GM18873 (cell line): ENCODE results near the gene SPIB.
"Not testable (repeated sequence)": the region's sequence is repeated elsewhere in the genome, so short reads cannot be mapped to it uniquely, and the experiment has no call there.

ENCODE experiments used
- ATAC-seq: cut with Tn5 transposase; IDR thresholded peaks from one replicate; pipeline ENCODE4 v1.9.1; 2021; ENCODE audit warnings: mild to moderate bottlenecking, moderate library complexity, moderate number of reproducible peaks; ENCODE audit not compliant: unreplicated experiment, low FRiP score

SPIB gene

GRCh38 chr19:50435221-50435620, 16.5 kb downstream of the SPIB start:
- no peak for ATAC-seq

DNA sequence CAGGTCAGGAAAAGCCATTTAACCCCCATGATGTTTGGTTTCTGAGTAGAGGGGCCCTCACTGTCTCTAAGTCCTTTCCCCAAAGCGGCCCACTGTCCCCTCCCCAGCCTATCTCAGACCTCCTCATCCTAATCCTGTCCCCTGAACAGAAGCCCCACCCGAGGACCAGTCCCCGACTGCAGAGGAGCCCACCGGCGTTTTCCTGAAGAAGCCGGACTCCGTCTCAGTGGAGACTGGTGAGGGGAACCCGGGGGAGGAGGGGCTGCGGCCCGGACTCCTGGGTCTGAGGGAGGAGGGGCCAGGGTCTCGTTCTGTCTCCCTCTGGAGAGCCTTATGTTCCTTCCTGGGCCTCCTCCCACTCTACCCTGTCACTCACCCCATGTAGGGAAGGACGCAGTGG, 16.9 kb downstream of the SPIB start:
- no peak for ATAC-seq

DNA sequence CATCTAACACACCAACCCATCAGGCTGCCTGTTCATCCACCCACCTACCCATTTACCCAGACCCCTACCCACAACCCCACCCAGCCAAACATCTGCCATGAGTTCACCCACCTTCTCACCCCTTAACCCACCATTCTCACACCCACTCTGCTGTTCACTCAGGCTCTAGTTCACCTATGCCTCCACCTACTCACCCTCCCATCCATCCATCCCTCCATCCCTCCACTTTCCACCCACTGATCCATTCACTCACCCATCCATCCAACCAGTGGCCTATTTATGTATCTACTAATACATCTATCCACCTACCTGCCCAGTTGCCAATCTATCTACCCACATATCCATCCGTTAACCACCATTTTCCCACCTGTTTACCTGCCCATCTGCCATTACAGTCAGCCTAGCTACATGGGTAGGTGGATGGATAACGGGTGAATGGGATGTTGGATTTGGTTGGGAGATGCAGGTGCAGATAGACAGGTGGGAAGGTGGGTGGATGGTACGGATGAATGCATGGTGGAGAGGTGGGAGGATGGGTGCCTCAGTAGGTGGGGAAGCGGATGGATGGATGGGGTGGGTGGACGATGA, 19.2 kb downstream of the SPIB start:
- ATAC-seq, result no peak

DNA sequence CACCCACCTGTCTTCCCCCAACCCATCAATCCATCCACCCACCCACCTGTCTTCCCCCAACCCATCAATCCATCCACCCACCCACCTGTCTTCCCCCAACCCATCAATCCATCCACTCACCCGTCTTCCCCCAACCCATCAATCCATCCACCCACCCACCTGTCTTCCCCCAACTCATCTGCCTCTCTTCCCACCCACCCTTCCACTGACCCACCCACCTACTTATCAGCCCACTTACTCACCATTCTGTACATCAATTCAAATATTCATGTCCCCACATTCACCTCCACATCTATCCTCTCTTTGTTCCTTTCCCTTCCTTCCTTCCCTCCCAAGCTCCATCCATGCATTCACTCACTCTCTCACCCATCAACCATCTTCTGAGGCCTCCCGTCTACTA, 20.4 kb downstream of the SPIB start:
- ATAC-seq, result not testable (repeated sequence)

DNA sequence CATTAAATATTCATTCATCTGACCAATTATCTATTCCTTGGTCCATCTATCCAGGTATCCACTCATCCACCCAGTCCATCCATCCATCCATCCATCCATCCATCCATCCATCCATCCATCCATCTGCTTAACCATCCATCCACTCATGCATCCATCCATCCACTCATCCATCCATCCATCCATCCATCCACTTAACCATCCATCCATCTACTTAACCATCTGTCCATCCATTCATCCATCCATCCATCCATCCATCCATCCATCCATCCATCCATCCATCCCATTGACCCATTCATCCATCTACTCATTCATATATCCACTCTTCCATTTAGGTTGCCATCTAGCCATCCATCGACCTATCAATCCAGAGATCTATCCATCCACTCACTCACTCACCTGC, 25.3 kb downstream of the SPIB start:
- ATAC-seq, result no peak

DNA sequence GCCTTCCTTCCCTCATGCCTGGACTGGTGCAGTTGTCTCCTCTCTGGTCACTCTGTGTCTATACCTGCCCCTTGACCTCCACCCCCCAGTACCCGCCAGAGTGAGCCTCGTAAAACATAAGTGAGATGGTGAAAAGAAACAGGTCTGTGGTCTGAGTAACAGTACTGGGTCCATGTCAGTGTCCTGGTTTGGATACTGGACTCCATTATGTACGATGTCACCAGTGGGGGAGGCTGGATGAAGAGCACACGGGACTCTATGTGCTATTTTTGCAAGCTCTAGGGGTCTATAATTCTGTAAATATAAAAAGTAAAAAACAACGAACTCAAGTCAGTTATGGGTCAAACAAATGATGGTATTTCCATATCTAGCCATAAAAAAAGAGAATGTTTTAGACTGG, 28.3 kb downstream of the SPIB start:
- ATAC-seq, result no peak

DNA sequence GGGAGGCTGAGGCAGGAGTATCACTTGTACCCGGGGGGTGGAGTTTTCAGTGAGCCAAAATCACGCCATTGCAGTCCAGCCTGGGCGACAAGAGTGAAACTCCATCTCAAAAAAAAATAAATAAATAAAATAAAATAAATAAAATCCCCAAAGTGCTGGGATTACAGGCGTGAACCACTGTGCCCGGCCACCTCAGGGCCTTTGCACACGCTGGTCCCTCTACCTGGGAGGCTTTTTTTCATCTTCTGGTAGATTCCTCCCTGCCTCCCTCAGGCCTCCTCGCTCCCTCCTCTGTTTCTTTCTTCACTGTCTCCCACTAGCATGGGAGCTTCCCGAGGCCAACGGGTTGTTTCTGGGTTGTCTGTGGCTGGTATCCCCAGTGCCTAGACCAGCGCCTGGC, 29.0 kb downstream of the SPIB start:
- no peak for ATAC-seq

DNA sequence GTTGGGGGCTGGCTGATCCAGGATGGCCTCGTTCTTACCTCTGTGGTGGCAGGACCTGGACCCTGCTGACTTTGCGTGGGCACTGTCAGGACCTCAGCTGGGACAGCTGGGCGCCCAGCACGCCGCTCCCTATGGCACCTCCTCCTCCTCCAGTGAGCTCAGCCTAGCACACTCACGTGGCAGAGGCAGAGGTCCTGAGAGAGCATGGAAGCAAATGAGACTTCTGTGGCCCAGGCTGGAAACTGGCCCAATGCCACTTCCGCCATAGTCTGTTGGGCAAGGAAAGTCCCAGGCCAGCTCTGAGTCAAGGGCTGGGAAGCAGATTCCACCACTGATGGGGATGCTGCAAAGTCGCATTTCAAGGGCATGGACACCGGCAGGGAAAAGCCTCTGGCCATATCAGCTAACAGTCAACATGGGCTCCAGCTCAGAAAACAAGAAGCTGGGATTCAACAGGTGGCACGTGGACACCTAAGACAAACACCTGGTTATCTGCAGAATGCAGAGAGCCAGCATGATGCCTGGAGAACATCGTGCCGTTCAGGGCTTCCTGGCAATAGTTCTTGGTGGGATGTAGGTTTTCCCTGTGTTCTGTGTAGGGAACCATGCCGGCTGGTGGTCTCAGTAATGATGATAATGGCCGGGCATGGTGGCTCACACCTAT, 30.6 kb downstream of the SPIB start:
- ATAC-seq, result no peak

DNA sequence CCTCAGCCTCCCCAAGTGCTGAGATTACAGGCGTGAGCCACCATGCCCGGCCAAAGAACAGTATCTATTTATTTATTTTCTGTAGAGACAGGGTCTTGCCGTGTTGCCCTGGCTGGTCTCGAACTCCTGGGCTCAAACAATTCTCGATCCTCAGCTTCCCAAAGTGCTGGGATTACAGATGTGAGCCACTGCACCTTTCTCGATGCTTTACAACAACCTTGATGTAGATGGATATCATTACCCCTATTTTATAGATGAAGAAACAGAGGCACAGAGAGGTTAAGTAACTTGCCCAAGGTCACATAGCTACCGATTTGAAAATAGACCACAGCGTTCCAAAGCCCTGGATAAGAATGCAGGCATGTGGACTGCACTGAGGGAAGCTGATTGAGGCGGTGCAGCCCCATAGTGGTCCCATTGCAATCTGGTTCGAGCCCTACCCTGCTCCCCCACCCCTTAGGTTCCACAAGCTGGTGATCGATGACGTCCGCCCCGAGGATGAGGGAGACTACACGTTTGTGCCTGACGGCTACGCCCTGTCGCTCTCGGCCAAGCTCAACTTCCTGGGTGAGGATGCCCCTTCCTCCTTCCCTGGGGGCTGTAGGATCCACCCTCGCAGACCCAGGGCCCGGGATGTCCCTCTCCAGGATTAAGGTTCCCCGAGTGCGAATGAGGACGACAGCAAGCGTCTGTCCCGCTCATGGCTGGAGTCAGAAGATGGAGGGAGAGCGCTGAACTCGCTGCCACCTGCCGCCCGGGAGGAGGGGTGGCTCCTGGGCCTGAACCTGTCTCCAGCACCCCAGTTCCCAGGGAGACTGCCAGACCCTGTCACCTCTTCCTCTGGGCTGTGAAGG, 31.9 kb downstream of the SPIB start:
- no peak for ATAC-seq

- ATAC-seq, result no peak
Measured at GRCh38 chr19:50451223-50451534, 32.4 kb downstream of the SPIB start.

DNA sequence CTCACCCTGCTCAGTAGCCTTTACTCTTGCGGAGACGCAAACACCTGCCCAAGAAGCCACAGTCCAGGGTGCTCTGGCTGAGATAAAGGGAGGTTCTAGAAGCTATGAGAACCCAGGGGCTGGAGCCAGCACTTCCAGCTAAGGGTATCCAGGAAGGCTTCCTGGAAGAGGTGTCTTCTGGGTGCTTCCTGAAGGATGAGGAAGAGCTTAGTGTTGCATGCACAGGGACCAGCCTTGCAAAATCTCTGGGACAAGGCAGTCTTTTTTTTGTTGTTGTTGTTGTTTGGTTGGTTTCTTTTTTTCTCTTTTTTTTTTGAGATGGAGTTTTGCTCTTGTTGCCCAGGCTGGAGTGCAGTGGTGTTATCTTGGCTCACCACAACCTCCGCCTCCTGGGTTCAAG, 34.5 kb downstream of the SPIB start:
- ATAC-seq, result no peak

GRCh38 chr19:50455992-50456391, 37.3 kb downstream of the SPIB start:
- ATAC-seq, result no peak

- no peak for ATAC-seq
Measured at GRCh38 chr19:50457300-50457699, 38.6 kb downstream of the SPIB start.

- no peak for ATAC-seq
Measured at GRCh38 chr19:50458396-50459066, 39.8 kb downstream of the SPIB start.

GRCh38 chr19:50459067-50459456, 40.3 kb downstream of the SPIB start:
- no peak for ATAC-seq

DNA sequence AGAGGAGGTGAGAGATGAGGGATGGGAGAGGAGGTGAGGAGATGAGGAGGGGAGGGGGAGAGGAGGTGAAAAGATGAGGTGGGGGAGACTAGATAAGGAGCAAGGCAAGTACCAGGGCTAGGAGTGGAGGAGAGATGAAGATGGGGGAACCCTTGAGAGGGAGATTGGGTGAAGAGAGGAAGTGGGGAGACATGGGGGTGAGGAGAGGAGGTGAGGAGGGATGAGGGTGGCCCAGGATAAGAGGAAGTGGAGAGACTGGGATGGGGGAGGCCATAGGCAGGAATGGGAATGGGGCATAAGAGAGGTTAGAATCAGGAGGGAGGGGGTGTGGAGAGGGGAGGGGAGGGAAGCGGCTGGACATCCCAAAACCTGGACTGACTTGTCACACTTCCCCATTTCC, 40.9 kb downstream of the SPIB start:
- ATAC-seq, result no peak

- ATAC-seq, result no peak
Measured at GRCh38 chr19:50460161-50460765, 41.5 kb downstream of the SPIB start.

GRCh38 chr19:50461066-50461875, 42.5 kb downstream of the SPIB start:
- ATAC-seq, result no peak

DNA sequence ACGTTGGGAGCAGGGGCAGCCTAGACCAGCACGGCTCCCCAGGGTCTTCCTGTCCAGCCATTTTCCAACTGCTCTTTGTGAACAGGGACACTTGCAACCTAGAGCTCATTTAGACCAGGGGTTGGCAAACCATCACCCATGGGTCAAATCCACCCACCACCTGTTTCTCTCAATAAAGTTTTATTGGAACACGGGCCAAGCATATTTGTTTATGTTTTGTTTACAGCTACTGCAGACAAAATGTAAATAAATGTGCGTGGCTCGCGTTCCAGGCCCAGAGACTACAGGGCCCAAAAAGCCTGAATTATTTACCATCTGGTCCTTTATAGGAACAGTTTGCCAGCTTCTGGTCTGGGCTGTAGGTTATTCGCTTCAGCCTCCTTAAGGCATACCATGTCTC, 44.2 kb downstream of the SPIB start:
- no peak for ATAC-seq

- no peak for ATAC-seq
Measured at GRCh38 chr19:50464348-50464747, 45.6 kb downstream of the SPIB start.
